NCI-H2171 treated with DMSO at 0.1 percent for 48 hours (cell line): ENCODE results near the gene TSPY9.
"Not testable (repeated sequence)": the region's sequence is repeated elsewhere in the genome, so short reads cannot be mapped to it uniquely, and the experiment has no call there.

ENCODE experiments used
- DNase-seq: peaks from one replicate; lab custom pipeline; 2025; lab: John Stamatoyannopoulos, UW

Gene TSPY9, protein sequence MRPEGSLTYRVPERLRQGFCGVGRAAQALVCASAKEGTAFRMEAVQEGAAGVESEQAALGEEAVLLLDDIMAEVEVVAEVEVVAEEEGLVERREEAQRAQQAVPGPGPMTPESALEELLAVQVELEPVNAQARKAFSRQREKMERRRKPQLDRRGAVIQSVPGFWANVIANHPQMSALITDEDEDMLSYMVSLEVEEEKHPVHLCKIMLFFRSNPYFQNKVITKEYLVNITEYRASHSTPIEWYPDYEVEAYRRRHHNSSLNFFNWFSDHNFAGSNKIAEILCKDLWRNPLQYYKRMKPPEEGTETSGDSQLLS

DNA sequence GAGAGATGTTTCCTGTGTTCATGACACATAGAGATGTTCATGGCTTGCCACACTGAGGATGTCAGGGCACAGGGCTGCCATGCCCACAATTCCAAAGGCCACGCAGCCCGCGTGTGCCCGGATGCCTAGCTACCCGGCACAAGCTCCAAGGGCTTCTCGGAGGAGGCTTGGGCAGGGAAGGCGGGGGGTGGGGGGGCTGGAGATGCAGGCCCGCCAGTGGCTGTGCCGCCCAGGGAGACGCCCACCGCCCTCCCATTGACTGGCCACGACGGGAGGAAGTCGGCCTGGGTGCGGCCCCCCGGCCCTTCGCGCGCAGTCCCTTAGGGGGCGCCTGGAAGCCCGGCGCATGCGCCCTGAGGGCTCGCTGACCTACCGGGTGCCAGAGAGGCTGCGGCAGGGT is at the start of gene TSPY9:
Gene TSPY9 (plus strand): TSS at position 301 of the 400 bp plus-strand sequence. CDS start 46 bp downstream, at position 347.
- not testable (repeated sequence) for DNase-seq

DNA sequence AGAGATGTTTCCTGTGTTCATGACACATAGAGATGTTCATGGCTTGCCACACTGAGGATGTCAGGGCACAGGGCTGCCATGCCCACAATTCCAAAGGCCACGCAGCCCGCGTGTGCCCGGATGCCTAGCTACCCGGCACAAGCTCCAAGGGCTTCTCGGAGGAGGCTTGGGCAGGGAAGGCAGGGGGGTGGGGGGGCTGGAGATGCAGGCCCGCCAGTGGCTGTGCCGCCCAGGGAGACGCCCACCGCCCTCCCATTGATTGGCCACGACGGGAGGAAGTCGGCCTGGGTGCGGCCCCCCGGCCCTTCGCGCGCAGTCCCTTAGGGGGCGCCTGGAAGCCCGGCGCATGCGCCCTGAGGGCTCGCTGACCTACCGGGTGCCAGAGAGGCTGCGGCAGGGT is 20.4 kb upstream of the TSPY9 start, which contains the start of gene TSPY1:
Gene TSPY1 (plus strand): TSS at position 301 of the 400 bp plus-strand sequence. CDS start 46 bp downstream, at position 347.
- not testable (repeated sequence) for DNase-seq

DNA sequence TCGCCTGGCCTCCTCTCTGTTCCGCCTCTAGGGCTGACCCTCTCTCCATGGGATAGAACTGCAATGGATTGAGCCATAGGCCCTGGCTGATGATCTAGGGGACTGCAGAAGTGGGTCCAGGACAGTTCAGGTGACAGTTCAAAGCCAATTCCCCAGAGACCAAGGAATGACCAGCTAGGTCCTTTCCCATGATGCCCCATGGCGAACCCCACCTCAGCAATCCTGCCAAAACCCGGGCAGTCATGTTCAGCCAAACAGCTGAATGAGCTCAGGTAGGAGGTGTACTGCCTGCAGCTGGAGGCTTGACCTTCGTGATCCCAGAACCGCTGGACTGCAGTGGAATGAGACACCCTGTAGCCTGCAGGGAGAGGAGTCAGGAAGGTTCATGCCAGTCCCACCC is 17.3 kb downstream of the TSPY9 start:
- not testable (repeated sequence) for DNase-seq

DNA sequence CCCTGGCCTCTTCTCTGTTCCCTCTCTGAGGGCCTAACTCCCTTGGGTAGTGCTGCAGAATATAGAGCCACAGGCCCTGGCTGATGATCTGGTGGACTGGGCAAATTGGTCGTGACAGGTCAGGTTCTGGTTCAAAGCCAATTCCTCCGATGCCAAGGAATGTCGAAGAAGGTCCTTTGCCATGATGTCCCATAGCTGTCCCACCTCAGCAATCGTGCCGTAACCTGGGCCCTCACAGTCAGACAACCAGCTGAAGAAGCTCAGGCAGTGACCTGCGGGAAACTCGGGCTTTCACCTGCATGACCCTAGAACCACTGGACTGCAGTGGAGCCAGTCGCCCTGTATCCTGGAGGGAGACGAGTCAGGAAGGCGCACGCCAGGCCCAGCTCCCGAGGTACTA is 29.2 kb downstream of the TSPY9 start:
- not testable (repeated sequence) for DNase-seq

DNA sequence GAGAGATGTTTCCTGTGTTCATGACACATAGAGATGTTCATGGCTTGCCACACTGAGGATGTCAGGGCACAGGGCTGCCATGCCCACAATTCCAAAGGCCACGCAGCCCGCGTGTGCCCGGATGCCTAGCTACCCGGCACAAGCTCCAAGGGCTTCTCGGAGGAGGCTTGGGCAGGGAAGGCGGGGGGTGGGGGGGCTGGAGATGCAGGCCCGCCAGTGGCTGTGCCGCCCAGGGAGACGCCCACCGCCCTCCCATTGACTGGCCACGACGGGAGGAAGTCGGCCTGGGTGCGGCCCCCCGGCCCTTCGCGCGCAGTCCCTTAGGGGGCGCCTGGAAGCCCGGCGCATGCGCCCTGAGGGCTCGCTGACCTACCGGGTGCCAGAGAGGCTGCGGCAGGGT is 40.5 kb downstream of the TSPY9 start, which contains the start of gene TSPY10:
Gene TSPY10 (plus strand): TSS at position 301 of the 400 bp plus-strand sequence. CDS start 46 bp downstream, at position 347.
- not testable (repeated sequence) for DNase-seq
